ENCODE results near the gene FUT1. TPM values are rescaled to one million over a fixed set of nuclear protein-coding genes. Genes with fewer than 3 reads are reported as not detected.
"Not testable (repeated sequence)": the region's sequence is repeated elsewhere in the genome, so short reads cannot be mapped to it uniquely, and the experiment has no call there.

The FUT1 gene
- total RNA-seq, 1 experiment from 2014 or later = 30.5 TPM

DNA sequence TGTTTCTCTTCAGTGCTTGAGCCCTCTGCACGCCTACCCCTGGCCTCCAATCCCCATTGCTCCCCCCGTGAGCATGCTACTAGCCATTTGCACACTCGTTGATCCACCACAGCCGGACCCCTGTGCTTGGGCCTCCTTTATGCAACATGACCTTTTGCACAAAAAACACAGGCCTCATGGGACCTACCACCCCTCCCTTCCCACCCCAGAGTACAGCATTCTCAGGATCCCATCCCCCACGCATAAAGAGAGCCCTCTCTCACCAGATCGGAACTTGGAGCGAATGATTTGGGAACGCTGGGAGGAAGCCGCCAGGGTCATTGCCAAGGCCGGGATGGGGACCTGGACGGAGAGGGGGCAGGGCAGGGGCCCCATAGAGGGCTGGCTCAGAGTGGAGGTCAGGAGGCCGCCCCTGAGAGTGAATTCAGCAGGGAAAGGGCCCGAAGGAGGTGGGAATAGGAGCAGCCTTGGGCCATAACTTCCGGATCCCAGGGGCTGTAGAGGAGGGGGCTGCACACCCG lies 33.7 kb downstream of the FUT1 start:
- intact Hi-C loops (cut with micrococcal nuclease; ENCODE audit: unreplicated experiment) = no loop called here
- no peak for DNase-seq
- Mint-ChIP-seq H3K36me3 (ENCODE audit: insufficient read depth, unreplicated experiment) (peaks cover 33% of the 10 kb centered on the region), H3K27ac (ENCODE audit: unreplicated experiment) (no peak overlapping the region), H3K4me3 (ENCODE audit: unreplicated experiment) (peak overlapping the region; percentile 36), H3K27me3 (ENCODE audit: insufficient read depth, unreplicated experiment) (no peaks in the 10 kb centered on the region), H3K4me1 (ENCODE audit: low read depth, unreplicated experiment) (peaks cover 30% of the 10 kb centered on the region), H3K9me3 (ENCODE audit: unreplicated experiment) (no peaks in the 10 kb centered on the region)
- TF ChIP-seq, protein P1, sequence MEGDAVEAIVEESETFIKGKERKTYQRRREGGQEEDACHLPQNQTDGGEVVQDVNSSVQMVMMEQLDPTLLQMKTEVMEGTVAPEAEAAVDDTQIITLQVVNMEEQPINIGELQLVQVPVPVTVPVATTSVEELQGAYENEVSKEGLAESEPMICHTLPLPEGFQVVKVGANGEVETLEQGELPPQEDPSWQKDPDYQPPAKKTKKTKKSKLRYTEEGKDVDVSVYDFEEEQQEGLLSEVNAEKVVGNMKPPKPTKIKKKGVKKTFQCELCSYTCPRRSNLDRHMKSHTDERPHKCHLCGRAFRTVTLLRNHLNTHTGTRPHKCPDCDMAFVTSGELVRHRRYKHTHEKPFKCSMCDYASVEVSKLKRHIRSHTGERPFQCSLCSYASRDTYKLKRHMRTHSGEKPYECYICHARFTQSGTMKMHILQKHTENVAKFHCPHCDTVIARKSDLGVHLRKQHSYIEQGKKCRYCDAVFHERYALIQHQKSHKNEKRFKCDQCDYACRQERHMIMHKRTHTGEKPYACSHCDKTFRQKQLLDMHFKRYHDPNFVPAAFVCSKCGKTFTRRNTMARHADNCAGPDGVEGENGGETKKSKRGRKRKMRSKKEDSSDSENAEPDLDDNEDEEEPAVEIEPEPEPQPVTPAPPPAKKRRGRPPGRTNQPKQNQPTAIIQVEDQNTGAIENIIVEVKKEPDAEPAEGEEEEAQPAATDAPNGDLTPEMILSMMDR (IDR thresholded peaks at IDR 0.05; ENCODE audit: insufficient read depth in 1 of 2, low read depth in 1 of 2, low read length in 1 of 2, severe bottlenecking in 1 of 2, unreplicated experiment in 1 of 2) = no peak
- H3K4me1 ChIP-seq = peaks cover 16% of the 10 kb centered on the region
- no peak overlapping the region for H3K4me3 ChIP-seq (ENCODE audit: low read depth, low read length)
- no TSS peak for BruUV-seq (replicated peaks)
- POLR2A ChIA-PET = no interaction called here
- no peaks in the 10 kb centered on the region for H3K9me3 ChIP-seq
- no peaks in the 10 kb centered on the region for H3K36me3 ChIP-seq (ENCODE audit: control insufficient read depth, insufficient read depth, low read length)
- CTCF ChIA-PET = no interaction called here
- no peaks in the 10 kb centered on the region for H3K27me3 ChIP-seq (replicated peaks; ENCODE audit: control insufficient read depth, insufficient read depth, low read length)

DNA sequence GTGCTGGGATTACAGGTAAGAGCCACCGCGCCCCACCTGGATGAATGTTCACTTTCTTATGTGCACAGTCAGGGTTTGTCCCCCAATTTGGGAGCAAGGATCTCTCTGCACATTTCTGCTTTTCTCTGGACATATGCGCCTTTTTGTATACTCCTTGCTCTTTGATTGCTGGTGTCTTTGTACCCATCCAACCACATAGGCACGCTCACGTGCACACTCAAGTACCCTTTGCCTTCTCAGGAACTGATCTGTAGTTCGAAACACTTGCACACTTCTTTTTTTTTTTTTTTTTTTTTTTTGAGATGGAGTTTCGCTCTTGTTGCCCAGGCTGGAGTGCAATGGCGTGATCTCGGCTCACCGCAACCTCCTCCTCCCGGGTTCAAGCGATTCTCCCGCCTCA lies 34.3 kb downstream of the FUT1 start:
- DNase-seq; POLR2A ChIA-PET; H3K27ac Mint-ChIP-seq (ENCODE audit: unreplicated experiment); H3K27me3 ChIP-seq (replicated peaks; ENCODE audit: control insufficient read depth, insufficient read depth, low read length); H3K9me3 Mint-ChIP-seq (ENCODE audit: unreplicated experiment); H3K4me3 ChIP-seq (ENCODE audit: low read depth, low read length); intact Hi-C loops (cut with micrococcal nuclease; ENCODE audit: unreplicated experiment); H3K36me3 ChIP-seq (ENCODE audit: control insufficient read depth, insufficient read depth, low read length); H3K4me3 Mint-ChIP-seq (ENCODE audit: unreplicated experiment); H3K9me3 ChIP-seq; CTCF ChIA-PET; BruUV-seq (replicated peaks); H3K27me3 Mint-ChIP-seq (ENCODE audit: insufficient read depth, unreplicated experiment): not testable (repeated sequence)
- Mint-ChIP-seq H3K4me1 (ENCODE audit: low read depth, unreplicated experiment) (peaks cover 30% of the 10 kb centered on the region), H3K36me3 (ENCODE audit: insufficient read depth, unreplicated experiment) (peaks cover 36% of the 10 kb centered on the region)
- peaks cover 17% of the 10 kb centered on the region for H3K4me1 ChIP-seq

DNA sequence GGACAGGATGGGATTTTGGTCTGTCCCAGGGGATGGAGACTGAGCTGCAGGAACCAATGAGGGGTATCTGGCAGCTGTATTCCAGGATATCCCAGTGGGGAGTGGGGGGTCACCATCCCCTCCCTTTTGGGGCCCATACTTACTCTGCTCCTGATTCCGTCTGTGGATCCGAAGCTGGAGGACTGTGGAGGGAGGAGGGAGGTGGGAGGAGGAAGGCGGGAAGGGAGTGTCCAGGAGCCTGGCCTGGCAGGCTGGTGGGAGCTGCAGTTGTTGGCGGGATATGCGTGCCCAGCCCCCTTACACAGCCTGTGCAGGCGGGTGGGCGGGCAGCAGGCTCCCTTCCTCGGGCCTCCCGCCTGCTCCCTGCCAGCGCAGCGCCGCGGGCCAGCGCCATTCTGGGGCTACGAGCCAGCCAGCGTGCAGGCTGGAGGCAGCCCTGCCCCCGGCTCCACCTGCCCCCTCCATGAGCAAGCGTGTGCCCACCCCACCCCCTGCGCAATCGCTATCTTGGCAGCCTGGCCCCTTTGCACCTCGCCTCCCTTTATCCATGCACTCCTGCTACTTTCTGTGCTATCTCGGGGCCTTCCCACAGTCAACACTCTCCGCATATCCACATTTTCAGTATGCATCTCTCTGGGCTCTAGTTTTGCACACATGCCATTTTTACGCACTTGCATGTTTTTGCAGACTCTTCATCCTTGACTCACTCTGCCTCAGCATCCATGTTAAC lies 35.7 kb downstream of the FUT1 start:
- H3K4me3 Mint-ChIP-seq (ENCODE audit: unreplicated experiment) = peak overlapping the region; percentile 7
- peaks cover 46% of the 10 kb centered on the region for H3K36me3 Mint-ChIP-seq (ENCODE audit: insufficient read depth, unreplicated experiment)
- BruUV-seq (replicated peaks) = no TSS peak
- no peaks in the 10 kb centered on the region for H3K36me3 ChIP-seq (ENCODE audit: control insufficient read depth, insufficient read depth, low read length)
- TF ChIP-seq, protein P1 (IDR thresholded peaks at IDR 0.05; ENCODE audit: insufficient read depth in 1 of 2, low read depth in 1 of 2, low read length in 1 of 2, severe bottlenecking in 1 of 2, unreplicated experiment in 1 of 2) = no peak
- no peaks in the 10 kb centered on the region for H3K9me3 ChIP-seq
- CTCF ChIA-PET = no interaction called here
- H3K4me1 Mint-ChIP-seq (ENCODE audit: low read depth, unreplicated experiment) = peaks cover 37% of the 10 kb centered on the region
- peaks cover 23% of the 10 kb centered on the region for H3K4me1 ChIP-seq
- H3K9me3 Mint-ChIP-seq (ENCODE audit: unreplicated experiment) = no peaks in the 10 kb centered on the region
- intact Hi-C loops (cut with micrococcal nuclease; ENCODE audit: unreplicated experiment) = no loop called here
- DNase-seq = no peak
- POLR2A ChIA-PET = interaction anchor here (0.6 kb wide), 2 partner anchors 176 to 1667 kb away, joined by 4 read pairs; no protein-coding TSS in a partner anchor
- H3K27ac Mint-ChIP-seq (ENCODE audit: unreplicated experiment) = peak overlapping the region; percentile 73
- no peaks in the 10 kb centered on the region for H3K27me3 Mint-ChIP-seq (ENCODE audit: insufficient read depth, unreplicated experiment)
- H3K4me3 ChIP-seq (ENCODE audit: low read depth, low read length) = no peak overlapping the region
- H3K27me3 ChIP-seq (replicated peaks; ENCODE audit: control insufficient read depth, insufficient read depth, low read length) = no peaks in the 10 kb centered on the region
